ENCODE data around the gene PPM1E.

- no peak for TF ChIP-seq BACH2 (CRISPR knock-in tag; IDR thresholded peaks at IDR 0.05; ENCODE audit: borderline replicate concordance)
- TF ChIP-seq PATZ1 (CRISPR knock-in tag; IDR thresholded peaks at IDR 0.05; ENCODE audit: borderline replicate concordance): no peak
- TF ChIP-seq ISL1 (CRISPR knock-in tag; IDR thresholded peaks at IDR 0.05): no peak
- TF ChIP-seq TSHZ2 (CRISPR knock-in tag; IDR thresholded peaks at IDR 0.05): no peak
These were observed 253.1 kb downstream of the PPM1E start for GRCh38 chr17:59008737-59009136.
